GM18873 (cell line): Measurements from ENCODE around the gene MLST8.

Source experiments
- ATAC-seq: cut with Tn5 transposase; IDR thresholded peaks from one replicate; pipeline ENCODE4 v1.9.1; 2021; ENCODE audit warnings: mild to moderate bottlenecking, moderate library complexity, moderate number of reproducible peaks; ENCODE audit not compliant: unreplicated experiment, low FRiP score

MLST8 gene

DNA sequence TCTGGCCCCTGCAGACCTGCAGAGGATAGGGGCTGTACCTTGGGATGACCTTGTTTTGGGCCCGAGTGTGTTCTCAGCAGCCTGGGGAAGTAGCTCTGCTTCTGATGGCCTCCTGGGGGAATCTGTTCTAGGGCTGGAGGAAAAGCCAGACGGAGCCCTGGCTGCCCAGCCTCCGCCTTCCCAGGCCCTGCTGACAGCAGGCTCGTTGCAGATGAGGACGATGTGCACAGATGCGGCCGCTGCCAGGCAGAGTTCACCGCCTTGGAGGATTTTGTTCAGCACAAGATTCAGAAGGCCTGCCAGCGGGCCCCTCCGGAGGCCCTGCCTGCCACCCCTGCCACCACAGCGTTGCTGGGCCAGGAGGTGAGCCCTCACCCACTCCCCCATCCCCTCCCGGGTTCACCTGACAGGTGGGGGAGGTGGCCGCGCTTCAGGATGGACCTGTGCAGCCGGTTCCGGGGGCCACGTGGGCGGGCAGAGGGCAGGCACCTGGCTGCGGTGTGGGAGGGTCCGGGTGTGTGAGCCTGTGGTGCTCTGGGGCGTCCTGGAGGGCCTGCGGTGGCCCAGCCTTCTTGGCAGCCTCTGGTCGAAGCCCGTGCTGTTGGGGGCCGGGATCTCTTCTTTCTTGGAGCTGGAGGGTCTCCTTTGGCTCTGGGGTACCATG, 23.0 kb downstream of the MLST8 start:
- no peak for ATAC-seq

DNA sequence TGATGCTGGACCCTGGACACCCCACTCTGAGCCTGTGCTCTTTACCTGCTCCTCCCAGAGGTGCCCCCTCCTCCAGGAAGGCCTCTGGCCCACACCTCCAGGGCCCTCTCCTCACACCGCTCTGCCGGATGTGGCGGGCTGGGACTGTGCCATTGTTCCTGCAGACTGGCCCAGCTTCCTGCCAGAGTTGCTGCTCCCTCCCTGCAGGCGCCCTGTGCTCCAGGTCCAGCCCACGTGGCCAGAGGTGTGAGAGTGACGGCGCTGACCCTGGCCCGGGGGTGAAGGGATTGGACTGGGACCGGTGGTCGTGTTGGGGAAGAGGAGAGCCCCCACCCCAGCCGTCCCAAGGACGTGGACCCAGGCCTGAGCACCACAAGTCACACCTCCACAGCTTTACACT, 23.8 kb downstream of the MLST8 start:
- ATAC-seq = no peak

DNA sequence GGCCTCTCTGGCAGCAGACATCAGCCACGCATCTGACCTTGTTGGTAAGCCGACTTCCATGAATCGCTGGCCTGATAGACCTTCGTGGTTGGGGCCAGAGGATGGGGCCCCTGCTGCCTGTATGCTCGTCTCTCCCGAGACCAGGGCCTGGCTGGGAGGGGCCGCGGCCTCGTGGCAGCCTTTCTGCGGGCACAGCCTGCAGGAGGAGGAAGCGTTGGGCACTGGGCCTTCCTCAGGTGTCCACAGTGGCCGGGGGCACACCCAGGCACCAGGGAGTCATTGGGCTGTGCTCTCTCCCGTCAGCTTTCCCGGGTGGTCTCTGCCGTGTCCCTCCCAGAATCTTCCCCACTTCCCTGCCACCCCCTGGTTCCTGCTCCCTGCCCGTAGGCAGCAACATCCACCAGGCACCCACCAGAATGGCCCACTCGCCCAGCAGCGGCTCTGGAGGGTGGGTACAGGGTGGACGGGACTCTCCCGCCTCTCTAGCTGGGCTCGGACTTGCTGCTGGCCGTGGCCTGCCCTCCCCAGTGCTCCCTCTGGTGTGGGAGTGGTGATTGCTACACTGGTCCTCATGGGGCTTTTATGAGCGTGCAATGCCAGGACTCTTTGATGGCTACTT, 24.5 kb downstream of the MLST8 start:
- no peak for ATAC-seq

DNA sequence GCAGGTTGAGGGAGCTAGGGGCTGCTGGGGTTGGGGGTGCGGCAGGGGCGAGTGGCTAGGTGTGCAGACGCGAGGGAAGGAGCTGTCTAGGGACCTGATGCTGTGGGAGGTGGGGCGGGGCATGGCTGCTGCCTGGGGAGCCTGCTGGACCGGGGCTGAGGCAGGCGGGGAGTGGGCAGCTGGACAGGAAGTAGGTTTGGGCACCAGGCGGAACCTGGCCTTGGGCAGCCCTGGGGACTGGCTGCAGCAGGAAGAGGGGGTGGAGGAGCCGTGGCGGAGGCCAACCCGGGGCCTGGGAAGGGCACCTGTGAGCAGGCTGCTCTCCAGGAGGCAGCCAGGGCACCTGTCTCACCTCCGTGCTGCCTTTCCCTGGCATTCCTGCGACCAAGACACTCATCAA, 25.1 kb downstream of the MLST8 start:
- ATAC-seq = no peak

DNA sequence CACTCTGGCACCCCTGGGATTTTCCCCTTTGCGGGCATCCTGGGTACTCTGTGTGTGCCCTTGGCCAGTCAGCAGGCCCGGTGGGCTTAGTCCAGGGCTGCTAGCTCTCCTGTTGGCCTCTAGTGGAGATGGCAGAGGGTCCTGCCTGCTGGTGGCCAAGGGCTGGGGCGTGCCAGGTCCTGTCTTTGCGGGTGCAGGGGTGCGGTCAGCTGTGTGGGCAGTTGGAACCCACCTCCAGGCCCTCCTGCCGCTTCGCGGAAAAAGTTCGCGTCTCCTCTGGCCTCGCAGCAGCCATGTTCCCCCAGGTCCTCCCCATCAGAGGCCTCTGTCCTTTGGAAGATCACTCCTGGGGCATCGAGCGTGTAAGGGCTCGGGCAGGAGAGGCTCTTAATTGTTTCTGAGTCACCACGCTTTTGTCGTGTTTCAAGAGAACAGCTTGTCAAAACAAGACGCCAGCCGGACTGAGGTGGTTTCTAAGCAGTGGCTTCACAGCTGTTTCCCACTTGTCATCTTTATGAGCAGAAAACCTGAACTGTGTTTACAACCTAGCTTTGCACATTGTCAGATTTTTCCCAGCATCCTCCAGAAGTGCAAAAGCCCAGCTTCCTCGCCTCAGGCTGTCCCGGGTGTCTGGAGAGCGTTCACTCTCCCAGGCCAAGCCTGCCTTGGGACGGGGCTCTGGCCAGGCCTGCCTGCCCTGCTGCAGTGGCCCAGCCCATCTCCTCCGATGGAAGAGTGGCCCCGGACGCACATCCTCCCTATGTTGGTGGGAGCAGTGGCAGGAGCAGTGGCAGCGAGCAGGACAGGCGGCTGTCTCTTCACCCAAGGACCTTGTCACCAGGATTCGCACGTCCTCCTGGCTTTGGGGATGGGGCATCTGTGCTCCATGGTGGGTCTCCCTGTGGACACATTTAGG, 26.0 kb downstream of the MLST8 start:
- ATAC-seq = no peak

DNA sequence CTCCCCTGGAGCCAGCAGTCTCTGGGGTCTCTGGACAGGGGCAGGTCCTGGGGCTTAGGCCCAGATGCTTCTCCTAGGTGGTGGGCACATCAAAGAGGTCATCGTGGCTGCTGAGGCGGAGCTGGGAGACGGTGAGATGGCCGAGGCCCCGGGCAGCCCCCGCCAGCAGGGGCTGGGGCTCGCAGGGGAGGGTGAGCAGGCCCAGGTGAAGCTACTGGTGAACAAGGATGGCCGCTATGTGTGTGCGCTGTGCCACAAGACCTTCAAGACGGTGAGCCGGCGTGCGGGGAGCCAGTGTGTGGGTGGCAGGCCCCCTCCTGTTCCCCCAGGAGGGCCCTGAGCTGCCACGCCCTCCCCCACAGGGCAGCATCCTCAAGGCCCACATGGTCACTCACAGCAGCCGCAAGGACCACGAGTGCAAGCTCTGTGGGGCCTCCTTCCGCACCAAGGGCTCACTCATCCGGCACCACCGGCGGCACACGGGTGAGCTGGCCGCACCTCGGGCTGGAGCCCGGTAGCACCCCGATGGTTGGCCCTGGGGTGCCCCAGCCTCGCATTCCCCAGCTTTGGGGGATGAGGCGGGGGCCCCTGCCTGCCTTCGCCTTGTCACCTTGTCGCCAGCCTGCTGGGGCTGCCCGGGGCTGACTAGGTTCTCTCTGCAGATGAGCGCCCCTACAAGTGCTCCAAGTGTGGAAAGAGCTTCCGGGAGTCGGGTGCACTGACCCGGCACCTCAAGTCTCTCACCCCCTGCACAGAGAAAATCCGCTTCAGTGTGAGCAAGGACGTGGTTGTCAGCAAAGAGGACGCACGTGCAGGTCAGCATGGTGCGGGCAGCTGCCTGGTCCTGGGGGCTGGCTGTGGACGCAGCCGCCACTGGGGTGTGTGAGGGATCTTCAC, 27.1 kb downstream of the MLST8 start:
- ATAC-seq = no peak

DNA sequence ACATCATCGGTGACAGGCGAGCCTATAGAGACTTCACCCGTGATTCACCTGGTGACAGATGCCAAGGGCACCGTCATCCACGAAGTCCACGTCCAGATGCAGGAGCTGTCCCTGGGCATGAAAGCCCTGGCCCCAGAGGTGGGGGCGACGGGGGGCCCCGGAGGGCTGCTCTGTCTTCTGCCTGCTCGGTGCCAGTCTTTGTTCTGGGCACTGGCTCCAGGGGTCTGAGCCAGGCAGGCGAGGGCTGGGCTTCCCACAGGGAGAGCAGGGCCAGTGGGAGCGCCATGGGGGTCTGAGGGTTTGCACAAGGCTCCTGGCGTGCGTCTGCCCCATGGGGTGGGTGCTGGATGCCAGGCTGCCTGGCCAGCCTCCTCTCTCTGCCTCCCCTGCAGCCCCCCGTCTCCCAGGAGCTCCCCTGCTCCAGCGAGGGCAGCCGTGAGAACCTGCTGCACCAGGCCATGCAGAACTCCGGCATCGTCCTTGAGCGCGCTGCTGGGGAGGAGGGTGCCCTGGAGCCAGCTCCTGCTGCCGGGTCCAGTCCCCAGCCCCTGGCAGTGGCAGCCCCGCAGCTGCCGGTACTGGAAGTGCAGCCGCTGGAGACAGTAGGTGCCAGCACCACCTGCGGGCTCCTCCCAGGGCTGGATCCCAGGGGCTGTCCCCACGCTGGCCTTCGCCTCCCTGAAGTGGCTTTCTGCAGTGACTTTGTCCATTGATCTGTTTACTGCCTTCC, 28.0 kb downstream of the MLST8 start:
- ATAC-seq = no peak

DNA sequence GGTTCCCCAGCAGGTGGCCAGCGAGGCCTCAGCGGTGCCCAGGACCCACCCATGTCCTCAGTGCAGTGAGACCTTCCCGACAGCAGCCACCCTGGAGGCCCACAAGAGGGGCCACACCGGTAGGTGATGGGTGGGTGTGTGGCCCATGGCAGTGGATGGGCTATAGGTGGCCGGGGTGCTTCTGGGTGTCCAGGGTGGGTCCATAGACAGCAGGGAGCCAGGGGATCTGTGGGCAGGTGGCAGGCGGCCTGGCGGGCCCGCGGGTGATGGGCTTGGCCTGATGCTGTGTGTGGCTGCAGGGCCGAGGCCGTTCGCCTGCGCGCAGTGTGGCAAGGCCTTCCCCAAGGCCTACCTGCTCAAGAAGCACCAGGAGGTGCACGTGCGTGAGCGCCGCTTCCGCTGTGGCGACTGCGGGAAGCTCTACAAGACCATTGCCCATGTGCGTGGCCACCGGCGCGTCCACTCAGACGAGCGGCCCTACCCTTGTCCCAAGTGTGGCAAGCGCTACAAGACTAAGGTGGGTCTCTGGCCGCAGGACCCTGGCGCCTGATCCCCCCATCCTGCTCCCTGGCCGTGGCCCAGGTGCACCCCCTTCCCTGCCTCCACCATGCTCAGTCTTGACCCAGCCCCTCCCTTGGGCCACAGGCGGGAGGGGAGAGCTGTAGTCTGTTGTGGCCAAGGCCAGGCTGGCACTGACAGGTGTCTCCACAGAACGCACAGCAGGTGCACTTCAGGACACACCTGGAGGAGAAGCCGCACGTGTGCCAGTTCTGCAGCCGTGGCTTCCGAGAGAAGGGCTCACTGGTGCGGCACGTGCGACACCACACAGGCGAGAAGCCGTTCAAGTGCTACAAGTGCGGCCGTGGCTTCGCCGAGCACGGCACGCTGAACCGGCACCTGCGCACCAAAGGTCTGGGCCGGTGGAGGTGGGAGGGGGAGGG, 28.9 kb downstream of the MLST8 start:
- ATAC-seq = no peak

DNA sequence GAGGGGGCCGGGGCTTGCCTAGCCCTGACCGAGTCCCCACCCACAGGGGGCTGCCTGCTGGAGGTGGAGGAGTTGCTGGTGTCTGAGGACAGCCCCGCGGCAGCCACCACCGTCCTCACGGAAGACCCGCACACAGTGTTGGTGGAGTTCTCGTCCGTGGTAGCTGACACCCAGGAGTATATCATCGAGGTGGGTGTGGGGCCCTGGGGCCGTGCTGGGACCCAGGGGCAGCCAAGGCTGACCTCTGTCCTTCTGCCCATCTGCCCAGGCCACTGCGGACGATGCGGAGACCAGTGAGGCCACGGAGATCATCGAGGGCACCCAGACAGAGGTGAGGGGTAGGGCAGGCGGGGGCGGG, 29.5 kb downstream of the MLST8 start:
- no peak for ATAC-seq

DNA sequence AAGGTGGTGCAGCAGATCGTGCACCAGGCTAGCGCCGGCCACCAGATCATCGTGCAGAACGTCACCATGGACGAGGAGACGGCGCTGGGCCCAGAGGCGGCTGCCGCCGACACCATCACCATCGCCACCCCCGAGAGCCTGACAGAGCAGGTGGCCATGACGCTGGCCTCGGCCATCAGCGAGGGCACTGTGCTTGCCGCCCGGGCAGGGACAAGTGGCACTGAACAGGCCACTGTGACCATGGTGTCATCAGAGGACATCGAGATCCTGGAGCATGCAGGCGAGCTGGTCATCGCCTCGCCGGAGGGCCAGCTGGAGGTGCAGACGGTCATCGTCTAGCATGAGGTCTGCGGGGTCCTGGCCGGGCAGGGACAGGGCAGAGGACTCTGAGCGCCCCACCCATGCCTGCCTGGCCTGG, 30.0 kb downstream of the MLST8 start:
- ATAC-seq = no peak

DNA sequence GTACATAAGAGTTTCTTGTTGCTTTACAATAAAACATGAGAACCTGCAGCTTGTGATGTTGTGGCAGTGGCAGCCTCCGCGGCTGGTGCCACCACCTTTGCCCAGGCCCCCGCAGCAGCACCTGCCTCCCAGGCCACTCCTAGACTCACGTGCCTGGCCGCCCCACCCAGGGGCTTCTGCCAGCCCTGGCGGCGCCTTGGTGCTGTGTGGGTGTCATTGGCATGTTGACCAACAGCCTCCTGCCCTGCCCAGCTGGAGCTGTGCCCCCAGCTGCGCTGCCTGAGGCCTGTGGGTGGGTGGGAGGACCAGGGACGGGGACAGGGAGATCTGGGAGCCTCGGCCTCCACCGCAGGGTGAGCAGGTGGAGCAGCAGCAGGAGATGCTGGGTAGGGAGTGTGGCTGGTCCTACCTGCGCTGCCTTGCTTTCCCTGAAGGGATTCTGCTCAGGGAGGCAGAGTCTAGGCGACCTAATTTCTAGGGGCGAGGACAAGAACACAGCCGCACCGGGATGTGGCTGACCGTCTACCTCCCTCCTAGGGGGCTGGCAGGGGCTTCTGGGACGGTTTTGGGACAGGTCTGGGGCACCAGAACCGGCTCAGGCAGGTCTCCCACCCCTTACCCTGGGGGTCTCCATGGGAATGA, 30.6 kb downstream of the MLST8 start:
- no peak for ATAC-seq

DNA sequence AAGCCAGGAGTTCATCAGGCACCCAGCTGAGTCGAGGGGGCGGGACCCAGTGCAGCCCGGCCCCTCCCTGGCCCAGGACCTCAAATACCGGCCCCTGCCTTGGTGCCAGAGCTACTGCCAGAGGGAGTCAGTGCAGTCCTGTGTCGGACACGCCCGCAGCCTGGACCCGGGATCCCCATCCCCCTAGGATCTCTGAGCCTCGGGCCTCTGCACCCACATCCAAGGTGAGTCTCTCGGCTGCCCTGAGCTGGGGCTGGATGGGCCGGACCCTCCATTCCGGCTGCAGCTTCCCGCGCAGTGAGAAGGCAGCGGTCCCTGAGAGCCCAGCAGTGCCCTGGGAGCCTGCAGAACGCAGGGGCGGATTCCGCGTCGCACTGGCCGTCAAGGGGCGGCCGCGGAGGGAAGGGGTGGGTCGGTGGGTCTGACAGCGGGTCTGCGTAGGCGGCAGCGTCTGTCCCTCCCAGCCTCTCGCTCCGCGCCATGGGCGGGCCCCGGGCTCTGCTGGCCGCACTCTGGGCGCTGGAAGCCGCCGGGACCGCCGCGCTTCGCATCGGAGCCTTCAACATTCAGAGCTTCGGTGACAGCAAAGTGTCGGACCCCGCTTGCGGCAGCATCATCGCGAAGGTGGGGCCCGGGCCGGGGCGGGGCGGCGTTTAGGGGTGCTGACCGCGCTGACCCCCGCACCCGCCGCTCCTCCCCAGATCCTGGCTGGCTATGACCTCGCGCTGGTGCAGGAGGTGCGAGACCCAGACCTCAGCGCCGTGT, 31.3 kb downstream of the MLST8 start, which contains the start of gene DNASE1L2:
DNASE1L2 (plus strand) TSS at position 108 of the 765 bp plus-strand sequence; CDS start at position 481, 373 bp downstream.
- no peak for ATAC-seq

DNA sequence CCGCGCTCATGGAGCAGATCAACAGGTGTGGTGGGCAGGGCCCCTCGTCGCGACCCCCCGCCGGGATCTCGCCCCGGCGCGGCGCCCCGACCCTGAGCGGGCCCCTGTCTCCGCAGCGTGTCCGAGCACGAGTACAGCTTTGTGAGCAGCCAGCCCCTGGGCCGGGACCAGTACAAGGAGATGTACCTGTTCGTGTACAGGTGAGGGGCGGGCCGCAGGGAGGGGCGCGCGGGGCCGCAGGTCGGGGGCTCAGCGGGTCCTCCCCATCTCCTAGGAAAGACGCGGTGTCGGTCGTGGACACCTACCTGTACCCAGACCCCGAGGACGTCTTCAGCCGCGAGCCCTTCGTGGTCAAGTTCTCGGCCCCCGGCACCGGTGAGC, 31.8 kb downstream of the MLST8 start:
- ATAC-seq = no peak

DNA sequence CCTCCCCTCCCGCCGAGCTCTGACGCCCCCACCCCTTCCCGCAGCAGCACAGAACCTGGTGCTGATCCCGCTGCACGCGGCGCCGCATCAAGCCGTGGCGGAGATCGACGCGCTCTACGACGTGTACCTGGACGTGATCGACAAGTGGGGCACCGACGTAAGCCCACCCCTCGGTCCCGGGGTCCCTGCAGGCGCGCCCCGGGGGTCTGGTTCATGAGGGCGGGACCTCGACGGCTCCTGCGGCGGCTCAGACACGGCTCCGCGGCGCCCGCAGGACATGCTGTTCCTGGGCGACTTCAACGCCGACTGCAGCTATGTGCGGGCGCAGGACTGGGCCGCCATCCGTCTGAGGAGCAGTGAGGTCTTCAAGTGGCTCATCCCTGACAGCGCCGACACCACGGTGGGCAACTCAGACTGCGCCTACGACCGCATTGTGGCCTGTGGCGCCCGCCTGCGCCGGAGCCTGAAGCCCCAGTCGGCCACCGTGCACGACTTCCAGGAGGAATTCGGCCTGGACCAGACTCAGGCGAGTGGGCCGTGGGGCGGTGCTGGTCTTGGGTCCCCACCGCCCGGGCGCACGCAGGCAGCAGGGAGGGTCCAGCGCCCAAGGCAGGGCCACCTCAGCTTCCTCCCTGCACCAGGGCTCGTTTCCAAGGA, 32.4 kb downstream of the MLST8 start:
- ATAC-seq = no peak

DNA sequence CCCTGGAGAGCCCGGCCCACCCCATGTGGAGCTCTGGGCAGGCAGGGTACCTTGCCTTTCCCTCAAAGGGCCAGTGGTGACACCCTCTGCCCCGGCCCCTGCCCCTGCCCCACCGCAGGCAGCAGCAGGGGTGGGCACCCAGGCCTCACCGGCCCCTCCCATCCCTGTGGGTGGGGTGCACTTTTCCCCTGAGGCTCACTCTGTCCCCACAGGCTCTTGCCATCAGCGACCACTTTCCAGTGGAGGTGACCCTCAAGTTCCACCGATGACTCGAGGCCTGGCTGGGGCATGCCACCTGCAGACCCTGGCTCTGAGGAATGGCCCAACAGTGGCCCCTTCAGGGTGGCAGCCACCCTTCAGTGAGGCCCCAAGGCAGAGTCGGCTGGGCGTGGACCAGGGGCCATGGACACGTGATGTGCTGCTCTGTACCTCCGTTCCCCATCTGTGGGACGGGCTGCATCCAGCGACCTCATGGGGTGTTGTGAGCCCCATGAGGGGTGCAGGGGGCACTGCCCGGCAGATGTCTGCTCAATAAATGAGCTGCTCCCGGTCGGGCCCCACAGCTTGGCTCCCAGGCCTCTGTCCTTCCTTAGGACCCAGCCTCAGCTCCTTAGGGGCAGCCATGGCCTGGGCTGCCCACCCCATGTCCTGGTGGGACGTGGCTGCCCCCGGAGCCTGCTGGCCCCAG, 33.0 kb downstream of the MLST8 start:
- no peak for ATAC-seq
